ENCODE data around the gene BMP6.

- TF ChIP-seq EZH2 (IDR thresholded peaks at IDR 0.05; ENCODE audit: insufficient read depth, poor library complexity, severe bottlenecking) (no peak), EZH2phosphoT487 (IDR thresholded peaks at IDR 0.05; ENCODE audit: insufficient read depth, low read depth) (no peak)
These were observed 22.7 kb upstream of the BMP6 start for GRCh38 chr6:7703148-7703680.
